Measurements from ENCODE around the gene ANO2. TPM values are rescaled to one million over a fixed set of nuclear protein-coding genes. Genes with fewer than 3 reads are reported as not detected.

Gene ANO2
- total and polyA plus RNA-seq, 2 experiments from 2014 or later = 2.3 to 4.6 TPM

- Histone ChIP-seq H3K4me2 (no peak overlapping the region), H3K36me3 (ENCODE audit: insufficient read depth) (no peaks in the 10 kb centered on the region), H2AFZ (no peak overlapping the region), H3K9me2 (ENCODE audit: insufficient read depth) (no peaks in the 10 kb centered on the region), H3K27me3 (ENCODE audit: insufficient read depth) (no peaks in the 10 kb centered on the region), H4K20me1 (replicated peaks; ENCODE audit: insufficient read depth) (no peaks in the 10 kb centered on the region), H3K4me1 (ENCODE audit: insufficient read depth) (no peaks in the 10 kb centered on the region), H3K4me3 (no peak overlapping the region), H3K27ac (ENCODE audit: low read depth) (no peak overlapping the region), H3K79me2 (replicated peaks; ENCODE audit: insufficient read depth) (no peaks in the 10 kb centered on the region), H3F3A (replicated peaks; ENCODE audit: low read depth) (no peaks in the 10 kb centered on the region)
- Mint-ChIP-seq H3K9me3 (no peaks in the 10 kb centered on the region), H3K4me1 (no peaks in the 10 kb centered on the region), H3K4me3 (no peak overlapping the region), H3K36me3 (ENCODE audit: low read depth) (no peaks in the 10 kb centered on the region), H3K27ac (no peak overlapping the region), H3K27me3 (ENCODE audit: insufficient read depth, low read depth, poor library complexity) (peaks cover 8% of the 10 kb centered on the region)
- TF ChIP-seq STAT1 (IDR thresholded peaks at IDR 0.05; ENCODE audit: unreplicated experiment) = no peak
- TF ChIP-seq ZNF331 (CRISPR knock-in tag; IDR thresholded peaks at IDR 0.05; ENCODE audit: low read depth) = no peak
- no peak for TF ChIP-seq ZNF462 (CRISPR knock-in tag; IDR thresholded peaks at IDR 0.05)
- TF ChIP-seq JUNB (IDR thresholded peaks at IDR 0.05; ENCODE audit: unreplicated experiment) = no peak
- no peak for TF ChIP-seq CREB1 (CRISPR knock-in tag; IDR thresholded peaks at IDR 0.05; ENCODE audit: low read depth)
- no peak for TF ChIP-seq ETS1 (IDR thresholded peaks at IDR 0.05)
- DNase-seq (ENCODE audit: low spot score) (no peak), ATAC-seq (no peak)
Observed at GRCh38 chr12:5973461-5974115, 28.5 kb upstream of the ANO2 start.

Measured in GM23338 (cell line).